Kidney glomerular epithelial cell (primary cell): ENCODE results near the gene PPP2R5A.

Experiments
- DNase-seq: peaks from one replicate; lab custom pipeline; 2025; lab: John Stamatoyannopoulos, UW

Gene PPP2R5A

GRCh38 chr1:212284744-212285684, at the start of gene PPP2R5A:
PPP2R5A (plus strand) TSS chr1:212285410; CDS start chr1:212286111, 701 bp downstream.
- DNase-seq, result peak; percentile 97

DNA sequence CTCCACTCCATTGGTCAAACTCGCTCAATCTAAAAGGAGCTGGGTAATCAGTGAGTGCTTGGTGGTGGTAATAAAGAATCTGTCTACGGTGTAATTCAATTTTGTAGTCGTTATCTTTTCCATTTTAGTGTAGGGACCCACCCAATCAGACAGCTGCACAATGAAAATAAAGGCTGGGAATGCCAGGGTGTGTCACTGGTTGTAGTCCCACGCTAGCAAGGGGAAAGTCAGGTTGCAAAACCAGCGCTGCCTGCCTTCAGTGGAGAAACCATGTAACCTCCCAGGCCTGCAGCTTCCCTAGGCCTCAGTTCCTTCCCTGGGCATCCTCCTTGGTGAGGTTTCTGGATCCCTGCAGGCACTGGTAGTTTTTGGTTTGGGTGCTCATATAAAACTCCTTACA, 49.4 kb upstream of the PPP2R5A start:
- DNase-seq, result no peak

- DNase-seq, result no peak
Measured at GRCh38 chr1:212236664-212237220, 48.5 kb upstream of the PPP2R5A start.

DNA sequence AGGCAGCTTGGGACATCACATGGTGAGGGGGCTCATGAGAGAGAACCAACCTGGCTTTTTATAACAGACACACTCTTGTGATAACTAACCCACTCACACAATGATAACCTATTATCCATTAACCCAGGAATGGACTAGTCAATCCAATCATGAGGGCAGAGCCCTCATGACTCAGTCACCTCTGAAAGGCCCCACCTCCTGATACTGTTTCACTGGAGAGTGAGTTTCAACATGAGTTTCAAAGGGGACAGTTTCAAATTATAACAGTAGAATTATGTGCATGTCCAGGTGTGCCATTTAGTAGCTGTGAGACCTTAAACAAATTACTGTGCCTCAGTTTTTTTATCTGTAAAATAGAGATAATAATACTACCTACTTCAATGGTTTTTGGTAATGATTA, 47.6 kb upstream of the PPP2R5A start:
- DNase-seq, result peak; percentile 79

DNA sequence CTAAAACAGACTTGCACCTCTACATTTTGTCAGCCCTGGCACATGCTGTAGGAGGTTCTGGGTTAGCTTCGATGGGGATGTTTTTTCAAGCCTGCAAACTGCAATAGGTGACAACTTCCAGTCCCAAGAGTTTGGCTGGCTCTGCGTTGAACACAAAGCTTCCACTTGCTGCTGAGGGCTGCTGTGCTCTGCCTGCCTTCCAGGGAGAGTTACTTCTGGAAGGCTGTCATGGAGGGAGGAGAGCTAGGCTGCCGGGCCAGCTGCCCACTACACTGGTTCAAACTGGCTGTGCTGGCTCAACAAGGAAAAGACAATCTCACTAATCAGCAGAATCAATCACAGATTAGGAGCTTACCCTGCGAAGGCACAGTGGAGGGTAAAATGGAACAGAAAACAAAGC, 46.7 kb upstream of the PPP2R5A start:
- DNase-seq, result no peak

GRCh38 chr1:212241501-212241900, 43.7 kb upstream of the PPP2R5A start:
- no peak for DNase-seq

DNA sequence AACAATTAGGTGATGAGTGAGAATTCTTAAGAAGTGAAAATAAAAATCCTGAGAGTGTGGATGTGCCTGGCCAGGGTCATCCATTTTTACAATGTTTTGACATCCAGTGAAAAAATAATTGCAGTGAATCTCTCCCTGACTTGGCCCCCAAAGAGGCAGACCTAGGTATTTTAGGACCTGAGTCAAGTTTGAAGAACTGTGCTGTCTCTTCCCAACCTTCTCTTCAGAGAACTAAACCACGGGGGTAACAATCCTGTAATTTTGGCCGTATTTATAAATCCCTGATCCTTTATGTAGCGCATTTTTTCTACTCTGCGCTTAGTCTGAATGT, 43.3 kb upstream of the PPP2R5A start:
- no peak for DNase-seq

DNA sequence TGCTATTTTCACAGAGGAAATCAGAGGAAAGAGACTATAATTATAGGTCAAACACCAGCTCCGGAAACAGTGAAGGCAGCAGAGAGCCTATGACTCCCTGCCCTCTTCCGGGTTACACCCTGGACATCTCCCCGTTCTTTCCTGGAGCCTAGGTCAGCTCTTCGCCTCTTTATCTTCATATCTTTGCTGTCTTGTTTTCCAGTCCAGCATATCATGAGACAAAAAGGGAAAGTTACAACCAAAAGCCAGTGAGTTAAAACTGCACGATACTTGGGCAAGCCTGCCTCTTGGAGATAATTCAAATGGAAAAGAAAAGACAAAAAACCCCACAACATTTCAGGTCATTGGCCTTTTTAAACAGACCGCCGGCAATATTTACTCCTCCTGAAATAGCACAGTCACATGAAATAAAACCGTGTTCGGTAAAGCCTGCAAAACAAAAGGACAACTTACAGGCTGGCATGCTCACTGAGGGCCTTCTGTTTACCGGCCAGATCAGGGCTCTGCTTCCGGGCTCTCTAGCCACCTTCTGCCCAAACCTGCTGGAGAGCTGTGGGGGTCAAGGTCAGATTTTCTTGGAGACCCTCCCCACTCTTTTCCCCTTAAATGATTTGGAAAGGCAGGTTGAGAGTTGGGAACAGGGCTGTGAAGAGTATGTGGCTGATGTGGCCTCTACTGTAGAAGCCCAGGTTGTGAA, 42.8 kb upstream of the PPP2R5A start:
- no peak for DNase-seq

- DNase-seq, result no peak
Measured at GRCh38 chr1:212242985-212243308, 42.3 kb upstream of the PPP2R5A start.

GRCh38 chr1:212244441-212244840, 40.8 kb upstream of the PPP2R5A start:
- no peak for DNase-seq

DNA sequence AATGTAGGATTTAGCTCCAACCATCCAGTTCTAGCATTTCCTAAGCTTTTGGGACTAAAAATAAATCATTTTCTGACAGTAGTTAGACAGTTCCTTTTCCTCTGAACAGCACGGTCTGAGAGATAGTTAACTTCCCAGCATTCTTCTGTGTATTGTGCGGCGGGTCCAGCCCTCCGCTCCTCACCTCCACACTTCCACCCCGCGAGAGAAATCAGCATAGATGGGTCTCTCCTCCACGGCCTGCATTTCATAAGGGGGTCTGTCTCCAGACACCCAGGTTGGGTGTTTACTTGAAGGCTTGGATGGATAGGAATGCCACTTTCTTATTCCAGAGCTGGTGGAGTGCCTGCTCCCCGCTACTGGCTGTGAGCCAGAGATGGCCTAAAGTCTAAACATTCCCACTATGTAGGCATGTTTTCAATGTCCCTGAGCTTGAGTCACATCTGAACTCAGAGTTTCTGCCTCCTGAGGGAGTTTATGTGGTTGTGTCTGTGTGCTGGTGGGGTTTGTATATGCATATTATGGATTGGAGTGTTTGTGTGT, 38.0 kb upstream of the PPP2R5A start:
- DNase-seq, result peak; percentile 64

DNA sequence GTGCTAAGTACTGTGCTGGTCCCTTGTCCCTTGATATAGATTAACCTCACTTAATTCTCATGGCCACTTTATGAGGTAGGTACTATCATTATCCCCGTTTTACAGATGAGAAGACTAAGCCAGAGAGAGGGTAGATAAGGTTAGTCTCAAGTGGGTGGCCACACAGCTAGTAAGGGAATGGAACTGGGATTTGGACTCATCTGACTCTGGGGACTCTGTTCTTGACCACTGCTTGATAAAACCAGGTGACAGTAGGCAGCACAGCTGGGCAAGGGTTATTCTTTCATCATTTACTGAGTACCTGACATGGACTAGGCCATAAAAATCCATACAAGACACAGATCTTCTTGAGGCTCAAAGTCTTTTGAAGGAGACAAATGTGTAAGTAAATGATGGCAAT, 37.2 kb upstream of the PPP2R5A start:
- DNase-seq, result no peak

GRCh38 chr1:212254853-212255363, 30.3 kb upstream of the PPP2R5A start:
- no peak for DNase-seq

DNA sequence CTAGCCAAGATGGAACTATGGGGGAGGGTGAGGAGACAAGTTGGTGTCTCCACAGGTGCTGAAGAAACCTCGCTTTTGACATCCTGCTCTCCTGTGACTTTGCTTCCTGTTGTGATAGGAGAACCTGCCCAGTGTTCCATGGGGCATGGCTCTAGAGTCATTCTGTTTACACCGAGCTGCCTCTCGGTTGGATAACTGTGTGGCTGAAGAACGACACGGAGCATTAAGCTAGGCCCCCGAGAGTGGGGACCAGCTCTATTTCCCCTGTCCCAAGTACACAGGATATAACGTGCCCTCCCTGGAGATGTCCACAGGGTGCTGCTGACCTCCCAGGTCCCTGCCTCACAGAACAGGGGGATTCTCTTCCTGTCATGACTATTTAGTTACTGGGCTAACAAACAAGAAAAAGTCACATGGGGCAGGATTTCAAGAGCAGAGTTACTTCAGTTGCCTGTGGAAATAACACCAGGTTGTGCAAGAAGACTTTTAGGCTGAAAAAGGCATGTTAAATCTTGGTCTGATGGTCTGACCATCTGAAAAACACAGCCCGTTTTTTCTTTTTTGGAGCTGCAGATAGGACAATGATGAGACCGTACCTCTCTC, 29.4 kb upstream of the PPP2R5A start:
- DNase-seq, result no peak

DNA sequence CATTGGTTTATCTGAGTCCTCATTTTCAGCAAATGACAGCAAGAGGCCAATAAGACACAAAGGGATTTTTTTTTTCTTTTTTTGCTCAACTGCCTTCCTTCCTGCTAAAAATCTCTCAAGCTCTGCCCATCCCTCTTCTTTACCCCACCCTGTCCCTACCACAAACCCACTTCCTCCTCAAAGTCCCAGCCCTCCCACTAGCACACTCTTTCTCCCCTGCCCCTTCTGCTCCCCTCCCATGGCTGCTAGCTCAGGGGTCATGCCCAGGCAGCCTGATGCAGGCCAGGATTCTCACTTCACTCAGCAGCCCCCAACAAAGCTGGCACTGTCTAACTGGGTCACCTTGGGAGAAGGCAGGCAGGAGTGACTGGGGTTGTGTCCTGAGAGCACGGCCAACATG, 28.8 kb upstream of the PPP2R5A start:
- no peak for DNase-seq

- DNase-seq, result no peak
Measured at GRCh38 chr1:212257157-212257556, 28.1 kb upstream of the PPP2R5A start.

DNA sequence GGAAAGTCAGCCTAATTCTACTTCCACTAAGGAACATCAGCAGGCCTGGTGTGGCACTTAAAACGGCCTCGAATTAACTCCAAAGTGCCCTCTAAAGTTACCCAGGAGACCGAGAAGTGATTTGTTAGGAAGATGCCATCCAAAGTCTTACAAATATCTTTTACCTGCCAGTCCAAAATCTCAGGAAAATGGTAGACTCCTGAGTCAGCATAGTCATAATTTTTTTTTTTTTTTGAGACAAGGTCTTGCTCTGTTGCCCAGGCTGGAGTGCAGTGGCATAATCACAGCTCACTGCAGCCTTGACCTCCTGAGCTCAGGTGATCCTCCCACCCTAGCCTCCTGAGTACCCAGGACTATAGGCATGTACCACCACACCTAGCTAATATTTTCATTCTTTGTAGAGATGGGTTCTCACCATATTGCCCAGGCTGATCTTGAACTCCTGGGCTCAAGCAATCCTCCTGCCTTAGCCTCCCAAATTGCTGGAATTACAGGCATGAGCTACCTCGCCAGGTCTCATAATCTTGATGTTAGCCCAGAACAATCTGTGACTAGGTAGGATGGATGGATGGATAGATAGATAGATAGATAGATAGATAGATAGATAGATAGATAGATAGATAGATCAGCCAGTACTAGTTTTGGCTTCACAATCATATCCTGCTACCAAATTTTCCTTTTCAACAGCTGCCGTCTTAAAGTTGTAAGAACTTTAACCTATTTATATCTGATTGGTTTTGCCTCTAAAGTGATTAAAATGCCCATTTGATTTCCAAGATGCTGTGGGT, 25.3 kb upstream of the PPP2R5A start:
- DNase-seq, result no peak

GRCh38 chr1:212260557-212261355, 24.5 kb upstream of the PPP2R5A start:
- peak; percentile 74 for DNase-seq

- DNase-seq, result no peak
Measured at GRCh38 chr1:212261361-212261929, 23.8 kb upstream of the PPP2R5A start.

GRCh38 chr1:212267017-212267416, 18.2 kb upstream of the PPP2R5A start:
- DNase-seq, result no peak
